GM19099 (cell line): ENCODE data around the gene NOL11.

Experiments used
- POLR2A ChIP-seq: IDR thresholded peaks from 3 replicates; pipeline ENCODE4 v1.6.1; 2011; ENCODE audit warnings: low read depth; ENCODE audit not compliant: insufficient read length; ENCODE audit errors: extremely low read depth

The NOL11 gene

DNA sequence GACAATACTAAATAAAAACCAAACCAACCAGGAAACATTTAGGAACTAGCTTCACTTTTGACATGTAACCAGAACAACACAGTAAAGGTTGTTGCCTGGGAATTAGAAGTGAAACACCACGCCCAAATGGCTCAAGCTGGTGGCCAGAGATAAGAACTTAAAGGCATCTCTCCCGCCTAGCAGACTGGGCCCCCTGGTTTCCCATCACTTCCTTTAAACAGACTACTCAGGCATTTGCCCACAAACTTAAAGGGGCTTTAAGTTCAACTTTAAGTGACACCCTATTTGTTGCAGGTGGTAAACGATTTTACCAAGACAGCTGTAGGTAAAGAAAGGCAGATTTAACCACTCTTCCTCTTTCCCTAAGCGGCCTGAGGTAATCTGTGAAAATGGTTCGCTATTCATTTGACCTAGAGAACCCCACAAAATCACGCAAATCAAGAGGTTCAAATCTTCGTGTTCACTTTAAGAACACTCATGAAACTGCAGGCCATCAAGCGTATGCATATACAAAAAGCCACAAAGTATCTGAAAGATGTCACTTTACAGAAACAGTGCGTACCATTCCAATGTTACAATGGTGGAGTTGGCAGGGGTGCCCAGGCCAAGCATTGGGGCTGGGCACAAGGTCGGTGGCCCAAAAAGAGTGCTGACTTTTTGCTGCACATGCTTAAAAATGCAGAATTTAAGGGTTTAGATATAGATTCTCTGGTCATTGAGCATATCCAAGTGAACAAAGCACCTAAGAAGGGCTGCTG, 66.8 kb downstream of the NOL11 start:
- no peak for TF ChIP-seq POLR2A

- TF ChIP-seq POLR2A = no peak
These were observed 67.4 kb downstream of the NOL11 start for GRCh38 chr17:67785122-67785477.

- no peak for TF ChIP-seq POLR2A
These were observed 67.8 kb downstream of the NOL11 start for GRCh38 chr17:67785504-67785903.
